ENCODE measurements around the gene CFAP45.
"Not testable (repeated sequence)": the region's sequence is repeated elsewhere in the genome, so short reads cannot be mapped to it uniquely, and the experiment has no call there.

CFAP45 gene

GRCh38 chr1:159915571-159916241 is 15.7 kb upstream of the CFAP45 start:
- H3K27ac ChIP-seq (ENCODE audit: low read length) = no peak overlapping the region
- H3K4me1 ChIP-seq (ENCODE audit: control insufficient read depth, insufficient read depth, low read length) = peaks cover 15% of the 10 kb centered on the region
- no peak for DNase-seq (ENCODE audit: low read depth, low spot score)
- no peak overlapping the region for H3K4me3 ChIP-seq (ENCODE audit: low read length)
- no CpG with 5 or more reads among the region's 5 CpGs for WGBS (ENCODE audit: insufficient coverage, insufficient read length)
- no peaks in the 10 kb centered on the region for H3K9me3 ChIP-seq (ENCODE audit: control insufficient read depth, insufficient read depth, low read length)
- no peaks in the 10 kb centered on the region for H3K36me3 ChIP-seq (ENCODE audit: control insufficient read depth, insufficient read depth, low read length)
- H3K27me3 ChIP-seq (ENCODE audit: control insufficient read depth, insufficient read depth, low read length) = no peaks in the 10 kb centered on the region

GRCh38 chr1:159914252-159915018 is 14.5 kb upstream of the CFAP45 start:
- Histone ChIP-seq H3K27ac (ENCODE audit: low read length) (no peak overlapping the region), H3K27me3 (ENCODE audit: control insufficient read depth, insufficient read depth, low read length) (no peaks in the 10 kb centered on the region), H3K36me3 (ENCODE audit: control insufficient read depth, insufficient read depth, low read length) (no peaks in the 10 kb centered on the region), H3K4me3 (ENCODE audit: low read length) (no peak overlapping the region), H3K9me3 (ENCODE audit: control insufficient read depth, insufficient read depth, low read length) (no peaks in the 10 kb centered on the region), H3K4me1 (ENCODE audit: control insufficient read depth, insufficient read depth, low read length) (peaks cover 17% of the 10 kb centered on the region)
- no CpG with 5 or more reads among the region's 10 CpGs for WGBS (ENCODE audit: insufficient coverage, insufficient read length)
- DNase-seq (ENCODE audit: low read depth, low spot score) = no peak

- peaks cover 17% of the 10 kb centered on the region for H3K4me1 ChIP-seq (ENCODE audit: control insufficient read depth, insufficient read depth, low read length)
- WGBS (ENCODE audit: insufficient coverage, insufficient read length) = no CpG with 5 or more reads among the region's 5 CpGs
- no peak for DNase-seq (ENCODE audit: low read depth, low spot score)
These were observed 13.7 kb upstream of the CFAP45 start for GRCh38 chr1:159913451-159914192.

GRCh38 chr1:159911326-159912070 is 11.5 kb upstream of the CFAP45 start:
- Histone ChIP-seq H3K36me3 (ENCODE audit: control insufficient read depth, insufficient read depth, low read length) (no peaks in the 10 kb centered on the region), H3K27ac (ENCODE audit: low read length) (no peak overlapping the region), H3K4me1 (ENCODE audit: control insufficient read depth, insufficient read depth, low read length) (peaks cover 18% of the 10 kb centered on the region), H3K27me3 (ENCODE audit: control insufficient read depth, insufficient read depth, low read length) (no peaks in the 10 kb centered on the region), H3K9me3 (ENCODE audit: control insufficient read depth, insufficient read depth, low read length) (no peaks in the 10 kb centered on the region), H3K4me3 (ENCODE audit: low read length) (no peak overlapping the region)
- no CpG with 5 or more reads among the region's 6 CpGs for WGBS (ENCODE audit: insufficient coverage, insufficient read length)
- no peak for DNase-seq (ENCODE audit: low read depth, low spot score)

More at GRCh38 chr1:159913451-159914192, 13.7 kb upstream of the CFAP45 start:
- Histone ChIP-seq H3K9me3 (ENCODE audit: control insufficient read depth, insufficient read depth, low read length) (no peaks in the 10 kb centered on the region), H3K27ac (ENCODE audit: low read length) (no peak overlapping the region), H3K27me3 (ENCODE audit: control insufficient read depth, insufficient read depth, low read length) (no peaks in the 10 kb centered on the region), H3K36me3 (ENCODE audit: control insufficient read depth, insufficient read depth, low read length) (no peaks in the 10 kb centered on the region), H3K4me3 (ENCODE audit: low read length) (no peak overlapping the region)

- no CpG with 5 or more reads among the region's 9 CpGs for WGBS (ENCODE audit: insufficient coverage, insufficient read length)
- DNase-seq (ENCODE audit: low read depth, low spot score) = no peak
- peaks cover 6% of the 10 kb centered on the region; the same call in 1 of the 2 replicates for H3K4me1 ChIP-seq (ENCODE audit: control insufficient read depth, insufficient read depth, low read length)
These were observed 8.3 kb upstream of the CFAP45 start for GRCh38 chr1:159908031-159908940.

GRCh38 chr1:159906960-159907359 is 7.0 kb upstream of the CFAP45 start:
- no CpG with 5 or more reads among the region's 1 CpG for WGBS (ENCODE audit: insufficient coverage, insufficient read length)
- no peak overlapping the region for H3K27ac ChIP-seq (ENCODE audit: low read length)
- no peaks in the 10 kb centered on the region for H3K27me3 ChIP-seq (ENCODE audit: control insufficient read depth, insufficient read depth, low read length)
- H3K4me3 ChIP-seq (ENCODE audit: low read length) = no peak overlapping the region
- H3K9me3 ChIP-seq (ENCODE audit: control insufficient read depth, insufficient read depth, low read length) = no peaks in the 10 kb centered on the region
- peaks cover 6% of the 10 kb centered on the region; the same call in 1 of the 2 replicates for H3K4me1 ChIP-seq (ENCODE audit: control insufficient read depth, insufficient read depth, low read length)
- no peaks in the 10 kb centered on the region for H3K36me3 ChIP-seq (ENCODE audit: control insufficient read depth, insufficient read depth, low read length)
- no peak for DNase-seq (ENCODE audit: low read depth, low spot score)

More at GRCh38 chr1:159908031-159908940, 8.3 kb upstream of the CFAP45 start:
- H3K27me3 ChIP-seq (ENCODE audit: control insufficient read depth, insufficient read depth, low read length) = no peaks in the 10 kb centered on the region
- H3K9me3 ChIP-seq (ENCODE audit: control insufficient read depth, insufficient read depth, low read length) = no peaks in the 10 kb centered on the region
- no peak overlapping the region for H3K27ac ChIP-seq (ENCODE audit: low read length)
- H3K36me3 ChIP-seq (ENCODE audit: control insufficient read depth, insufficient read depth, low read length) = no peaks in the 10 kb centered on the region
- no peak overlapping the region for H3K4me3 ChIP-seq (ENCODE audit: low read length)

- H3K4me3 ChIP-seq (ENCODE audit: low read length); H3K4me1 ChIP-seq (ENCODE audit: control insufficient read depth, insufficient read depth, low read length): not testable (repeated sequence)
- WGBS (ENCODE audit: insufficient coverage, insufficient read length) = no CpG with 5 or more reads among the region's 3 CpGs
These were observed 4.1 kb upstream of the CFAP45 start for GRCh38 chr1:159904036-159904435.

GRCh38 chr1:159902541-159902940 is 2.6 kb upstream of the CFAP45 start:
- Histone ChIP-seq H3K9me3 (ENCODE audit: control insufficient read depth, insufficient read depth, low read length) (no peaks in the 10 kb centered on the region), H3K27me3 (ENCODE audit: control insufficient read depth, insufficient read depth, low read length) (0 out of 2 replicates have a peak, but pooled peaks cover 2% of the 10 kb centered on the region), H3K4me1 (ENCODE audit: control insufficient read depth, insufficient read depth, low read length) (peaks cover 1% of the 10 kb centered on the region; the same call in 1 of the 2 replicates), H3K4me3 (ENCODE audit: low read length) (no peak overlapping the region), H3K27ac (ENCODE audit: low read length) (no peak overlapping the region), H3K36me3 (ENCODE audit: control insufficient read depth, insufficient read depth, low read length) (no peaks in the 10 kb centered on the region)
- no CpG with 5 or more reads among the region's 3 CpGs for WGBS (ENCODE audit: insufficient coverage, insufficient read length)
- no peak for DNase-seq (ENCODE audit: low read depth, low spot score)

More at GRCh38 chr1:159904036-159904435, 4.1 kb upstream of the CFAP45 start:
- H3K36me3 ChIP-seq (ENCODE audit: control insufficient read depth, insufficient read depth, low read length); H3K9me3 ChIP-seq (ENCODE audit: control insufficient read depth, insufficient read depth, low read length); DNase-seq (ENCODE audit: low read depth, low spot score); H3K27me3 ChIP-seq (ENCODE audit: control insufficient read depth, insufficient read depth, low read length); H3K27ac ChIP-seq (ENCODE audit: low read length): not testable (repeated sequence)

GRCh38 chr1:159900755-159901360 is 893 bp upstream of the CFAP45 start:
- H3K4me3 ChIP-seq (ENCODE audit: low read length) = no peak overlapping the region
- no peaks in the 10 kb centered on the region for H3K9me3 ChIP-seq (ENCODE audit: control insufficient read depth, insufficient read depth, low read length)
- no peaks in the 10 kb centered on the region for H3K36me3 ChIP-seq (ENCODE audit: control insufficient read depth, insufficient read depth, low read length)
- no peak overlapping the region for H3K27ac ChIP-seq (ENCODE audit: low read length)
- H3K4me1 ChIP-seq (ENCODE audit: control insufficient read depth, insufficient read depth, low read length) = peaks cover 1% of the 10 kb centered on the region
- H3K27me3 ChIP-seq (ENCODE audit: control insufficient read depth, insufficient read depth, low read length) = 0 out of 2 replicates have a peak, but pooled peaks cover 2% of the 10 kb centered on the region
- no CpG with 5 or more reads among the region's 2 CpGs for WGBS (ENCODE audit: insufficient coverage, insufficient read length)
- DNase-seq (ENCODE audit: low read depth, low spot score) = no peak
